Keratinocyte (primary cell): ENCODE data around the gene SNCAIP. TPM values are rescaled to one million over a fixed set of nuclear protein-coding genes. Genes with fewer than 3 reads are reported as not detected.

Experiments
- DNase-seq: peaks from one replicate; pipeline ENCODE4 v3.0.0-alpha.2; 2011; ENCODE audit warnings: low read depth, missing footprints, low spot score
- FAIRE-seq: peaks from 2 replicates; lab custom pipeline; 2011; peaks lifted over from hg19 to GRCh38; lab: Jason Lieb, UNC
- H2AFZ ChIP-seq: 2 replicates; pipeline ENCODE4 v1.6.0; 2012; ENCODE audit warnings: low read length, control low read depth, inconsistent platforms; ENCODE audit not compliant: control insufficient read depth
- H3K27ac ChIP-seq: 2 replicates; pipeline ENCODE4 v1.5.1; 2011; ENCODE audit warnings: low read length; ENCODE audit not compliant: control insufficient read depth, insufficient read depth
- H3K27me3 ChIP-seq: 3 replicates; pipeline ENCODE4 v1.6.0; 2011; ENCODE audit warnings: low read length; ENCODE audit not compliant: control insufficient read depth, insufficient read depth; ENCODE audit errors: extremely low read depth
- H3K36me3 ChIP-seq, 2 experiments: 2 replicates in 1 of 2; 3 replicates in 1 of 2; pipeline ENCODE4 v1.5.1; 2011; ENCODE audit warnings: low read length in 2 of 2, mild to moderate bottlenecking in 1 of 2; ENCODE audit not compliant: control insufficient read depth in 2 of 2, insufficient read depth in 2 of 2; ENCODE audit errors: extremely low read depth in 1 of 2
- H3K4me1 ChIP-seq: 3 replicates; pipeline ENCODE4 v1.5.1; 2011; ENCODE audit warnings: low read length; ENCODE audit not compliant: control insufficient read depth, insufficient read depth; ENCODE audit errors: extremely low read depth
- H3K4me2 ChIP-seq: 3 replicates; pipeline ENCODE4 v1.6.0; 2011; ENCODE audit warnings: low read depth, low read length; ENCODE audit not compliant: control insufficient read depth, insufficient read depth; ENCODE audit errors: extremely low read depth
- H3K4me3 ChIP-seq, 3 experiments: fragments of 200-600 bp in 1 of 3; sonication (generic) in 1 of 3; 2 replicates in 2 of 3; 3 replicates in 1 of 3; pipeline ENCODE4 v1.5.1; 2011 to 2016; ENCODE audit warnings: low read length in 3 of 3, mild to moderate bottlenecking in 3 of 3, control low read depth in 2 of 3, inconsistent platforms in 1 of 3, low read depth in 1 of 3, mixed read lengths in 1 of 3, mixed run types in 1 of 3, moderate library complexity in 1 of 3; ENCODE audit not compliant: control insufficient read depth in 2 of 3, insufficient read depth in 2 of 3; ENCODE audit errors: extremely low read depth in 1 of 3
- H3K79me2 ChIP-seq: 2 replicates; pipeline ENCODE4 v1.6.0; 2012; ENCODE audit warnings: low read length; ENCODE audit not compliant: control insufficient read depth, insufficient read depth
- H3K9ac ChIP-seq: 3 replicates; pipeline ENCODE4 v1.6.0; 2011; ENCODE audit warnings: low read length; ENCODE audit not compliant: control insufficient read depth, insufficient read depth; ENCODE audit errors: extremely low read depth
- H3K9me1 ChIP-seq: 3 replicates; pipeline ENCODE4 v1.6.0; 2011; ENCODE audit warnings: low read length; ENCODE audit not compliant: control insufficient read depth, insufficient read depth; ENCODE audit errors: extremely low read depth
- H3K9me3 ChIP-seq: 2 replicates; pipeline ENCODE4 v1.5.1; 2012; ENCODE audit warnings: low read depth, low read length; ENCODE audit not compliant: control insufficient read depth
- H4K20me1 ChIP-seq: 3 replicates; pipeline ENCODE4 v1.6.0; 2011; ENCODE audit warnings: low read length; ENCODE audit not compliant: control insufficient read depth, insufficient read depth; ENCODE audit errors: extremely low read depth
- CTCF ChIP-seq, 3 experiments: IDR thresholded peaks in 1 of 3; conservative IDR thresholded peaks in 1 of 3; optimal IDR thresholded peaks in 1 of 3; 2 replicates in 2 of 3; 3 replicates in 1 of 3; pipeline versions ENCODE3 to v1.5.1; 2011; ENCODE audit warnings: low read length in 3 of 3, mild to moderate bottlenecking in 3 of 3, moderate library complexity in 2 of 3, control low read depth in 1 of 3, inconsistent platforms in 1 of 3; ENCODE audit not compliant: insufficient read depth in 2 of 3; ENCODE audit errors: extremely low read depth in 1 of 3
- EZH2 ChIP-seq: IDR thresholded peaks from one replicate; pipeline ENCODE4 v1.6.1; 2012; ENCODE audit warnings: inconsistent platforms, mild to moderate bottlenecking, low read length, moderate library complexity
- dilution Hi-C: fragments of 300-500 bp; cut with MboI; formaldehyde crosslinking; loops from one replicate; pipeline ENCODE4 v1.7.0; 2020; ENCODE audit warnings: low sequenced_read_pairs; ENCODE audit not compliant: extremely low pct_ligation_motif_present
- polyA plus RNA-seq, 5 experiments: library from polyadenylated mRNA; depleted of rRNA in 3 of 5; stranded (reverse) in 3 of 5; stranded (forward) in 1 of 5; unstranded in 1 of 5; fragments of >200 nt; gene quantifications; 1 replicate in 1 of 5; 2 replicates in 3 of 5; 3 replicates in 1 of 5; pipeline versions ENCODE4 v1.2.1 to v1.2.3, GENCODE V29; 2011 to 2012; ENCODE audit warnings: missing spikeins in 2 of 5, low read depth in 1 of 5, low replicate concordance in 1 of 5

SNCAIP gene
- polyA plus RNA-seq, 1 donor (not counting 4 experiments of a cell fraction or from before 2014, with no cell fraction given): not detected

GRCh38 chr5:122501089-122501435 is 189.0 kb downstream of the SNCAIP start:
- H3K4me2 ChIP-seq: no peak overlapping the region

GRCh38 chr5:122507045-122507444 is 195.0 kb downstream of the SNCAIP start:
- DNase-seq (no peak), FAIRE-seq (no peak)
- Histone ChIP-seq H3K27me3 (no peaks in the 10 kb centered on the region), H3K4me3 (no peak overlapping the region), H3K9ac (no peak overlapping the region), H3K9me1 (no peaks in the 10 kb centered on the region), H3K27ac (no peak overlapping the region), H3K4me1 (no peaks in the 10 kb centered on the region), H3K36me3 (no peaks in the 10 kb centered on the region), H3K9me3 (no peaks in the 10 kb centered on the region), H2AFZ (no peak overlapping the region), H4K20me1 (no peaks in the 10 kb centered on the region), H3K4me2 (no peak overlapping the region), H3K79me2 (no peaks in the 10 kb centered on the region)
- TF ChIP-seq EZH2 (no peak), CTCF (optimal IDR thresholded peaks at IDR 0.05 in 1 of 3, IDR thresholded peaks at IDR 0.05 in 1 of 3, conservative IDR thresholded peaks at IDR 0.05 in 1 of 3; ENCODE audit: extremely low read depth in 1 of 3, insufficient read depth in 2 of 3, low read length in 3 of 3) (no peak)
- dilution Hi-C loops: no loop called here

More at GRCh38 chr5:122501089-122501435, 189.0 kb downstream of the SNCAIP start:
- H3K79me2 ChIP-seq: no peaks in the 10 kb centered on the region
- no peak overlapping the region for H3K27ac ChIP-seq
- peaks cover 8% of the 10 kb centered on the region for H3K27me3 ChIP-seq
- DNase-seq (no peak), FAIRE-seq (no peak)
- no peak overlapping the region for H2AFZ ChIP-seq
- no peaks in the 10 kb centered on the region for H3K9me1 ChIP-seq
- no peaks in the 10 kb centered on the region for H3K4me1 ChIP-seq
- dilution Hi-C loops: no loop called here
- TF ChIP-seq CTCF (optimal IDR thresholded peaks at IDR 0.05 in 1 of 3, IDR thresholded peaks at IDR 0.05 in 1 of 3, conservative IDR thresholded peaks at IDR 0.05 in 1 of 3; ENCODE audit: extremely low read depth in 1 of 3, insufficient read depth in 2 of 3, low read length in 3 of 3): no peak
- TF ChIP-seq EZH2: no peak
- no peaks in the 10 kb centered on the region for H4K20me1 ChIP-seq
- H3K4me3 ChIP-seq: no peak overlapping the region
- no peaks in the 10 kb centered on the region for H3K9me3 ChIP-seq
- no peaks in the 10 kb centered on the region for H3K36me3 ChIP-seq
- H3K9ac ChIP-seq: no peak overlapping the region
